HG03432 (cell line): Measurements from ENCODE around the gene FAH.
A peak's percentile ranks its signal among the peaks of the same experiment; 100 is the strongest.
"Not testable (repeated sequence)": the region's sequence is repeated elsewhere in the genome, so short reads cannot be mapped to it uniquely, and the experiment has no call there.

Experiments
- ATAC-seq: cut with Tn5 transposase; IDR thresholded peaks from one replicate; pipeline ENCODE4 v1.9.1; 2021; ENCODE audit warnings: mild to moderate bottlenecking, moderate library complexity; ENCODE audit not compliant: unreplicated experiment

FAH gene

DNA sequence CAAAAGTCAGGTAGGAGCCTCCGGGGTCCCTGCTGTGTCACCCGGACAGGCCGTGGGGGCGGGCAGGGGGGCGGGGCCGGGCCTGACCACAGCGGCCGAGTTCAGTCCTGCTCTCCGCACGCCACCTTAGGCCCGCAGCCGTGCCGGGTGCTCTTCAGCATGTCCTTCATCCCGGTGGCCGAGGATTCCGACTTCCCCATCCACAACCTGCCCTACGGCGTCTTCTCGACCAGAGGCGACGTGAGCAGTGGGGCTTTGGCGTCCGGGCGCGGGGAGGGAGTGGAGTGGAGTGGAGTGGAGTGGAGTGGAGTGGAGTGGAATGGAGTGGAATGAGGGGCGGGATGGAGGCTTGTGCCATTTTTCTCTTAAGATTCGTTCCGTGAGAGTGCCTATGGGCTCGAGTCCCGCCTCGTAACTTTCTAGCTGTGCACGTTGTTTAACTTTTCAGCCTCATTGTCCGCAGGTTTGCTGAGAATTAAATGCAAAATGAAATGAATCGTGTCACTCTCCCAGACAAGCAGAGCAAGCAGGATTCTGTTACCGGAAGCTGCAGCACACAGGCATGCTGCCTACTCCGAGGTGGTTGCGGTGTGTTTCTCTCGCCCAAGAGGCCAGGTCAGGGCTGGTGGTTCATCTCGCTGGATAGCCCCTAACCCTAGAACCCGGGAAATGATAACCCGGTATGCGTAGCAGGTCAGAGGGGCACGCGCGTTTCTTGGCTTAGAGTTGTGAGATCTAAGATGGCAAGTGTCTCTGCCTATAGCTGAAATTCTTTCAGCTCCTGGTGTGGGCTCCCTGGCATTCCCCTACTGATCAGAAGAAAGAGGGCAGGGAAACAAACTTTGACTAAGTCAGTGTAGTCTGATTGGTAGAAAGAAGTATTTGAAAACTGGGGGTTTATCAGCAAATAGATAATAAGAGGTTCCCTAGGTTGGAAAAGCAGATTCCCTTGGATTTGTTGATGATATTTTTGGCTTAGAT, at the start of gene FAH:
TSS of gene FAH (plus strand) at position 104 of the 981 bp plus-strand sequence. CDS start at position 160, 56 bp downstream.
- ATAC-seq: peak; percentile 66

DNA sequence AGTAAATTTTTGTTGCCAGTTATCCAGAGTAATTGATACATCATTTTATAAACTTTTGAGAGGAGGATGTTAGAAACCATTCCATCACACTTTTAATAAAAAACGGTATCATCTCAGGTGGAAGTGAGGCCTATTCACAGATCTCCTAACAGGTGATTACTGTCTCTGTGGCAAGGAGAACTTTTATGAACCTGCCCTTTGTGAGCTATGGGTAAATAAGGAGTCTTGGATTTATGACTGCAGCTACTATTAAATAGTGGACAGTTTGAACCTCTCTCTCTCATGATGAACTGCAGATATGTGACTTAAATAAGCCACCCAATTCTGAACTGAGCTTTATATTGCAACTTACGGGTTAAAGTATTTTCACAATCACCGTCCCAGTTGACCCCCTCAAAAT, 47.6 kb upstream of the FAH start:
- ATAC-seq: no peak

DNA sequence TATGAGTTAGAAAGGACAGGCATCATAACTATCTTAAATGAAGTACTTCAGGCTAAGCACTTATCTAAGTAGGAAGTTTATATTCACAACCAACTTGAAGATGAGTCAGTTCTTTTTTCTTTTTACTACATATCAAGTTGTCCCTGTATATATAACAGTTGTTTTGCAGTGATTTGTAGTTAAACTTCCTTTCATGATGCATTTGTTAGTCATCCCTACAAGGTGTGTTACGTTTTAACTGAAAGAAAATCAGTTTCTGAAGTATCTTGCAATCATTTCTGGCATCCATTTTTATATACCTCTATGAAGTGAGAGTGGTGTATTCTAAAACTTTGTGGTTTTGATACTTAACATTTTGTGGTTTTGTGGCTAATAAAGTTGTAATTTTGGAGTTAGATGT, 47.2 kb upstream of the FAH start:
- no peak for ATAC-seq

- no peak for ATAC-seq
Measured at GRCh38 chr15:80106051-80106450, 46.7 kb upstream of the FAH start.

GRCh38 chr15:80107204-80107603, 45.6 kb upstream of the FAH start:
- ATAC-seq: no peak

DNA sequence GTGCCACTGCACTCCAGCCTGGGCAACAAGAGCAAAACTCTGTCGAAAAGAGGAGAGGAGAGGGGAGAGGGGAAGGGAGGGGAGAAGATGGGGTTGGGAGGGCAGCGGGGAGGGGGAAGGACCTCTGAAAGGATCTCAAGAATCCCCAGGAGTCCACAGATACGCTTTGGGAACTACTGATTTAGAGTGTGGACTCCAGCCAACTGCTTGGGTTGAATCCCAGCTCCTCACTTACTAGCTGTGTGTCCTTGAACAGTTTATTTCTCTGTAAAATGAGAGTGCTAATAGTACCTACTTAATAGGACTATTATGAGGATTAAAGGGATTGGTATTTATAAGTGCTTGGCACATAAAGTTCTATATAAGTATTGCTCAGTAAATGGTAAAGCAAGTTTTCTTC, 45.0 kb upstream of the FAH start:
- no peak for ATAC-seq

GRCh38 chr15:80109388-80109787, 43.4 kb upstream of the FAH start:
- no peak for ATAC-seq

DNA sequence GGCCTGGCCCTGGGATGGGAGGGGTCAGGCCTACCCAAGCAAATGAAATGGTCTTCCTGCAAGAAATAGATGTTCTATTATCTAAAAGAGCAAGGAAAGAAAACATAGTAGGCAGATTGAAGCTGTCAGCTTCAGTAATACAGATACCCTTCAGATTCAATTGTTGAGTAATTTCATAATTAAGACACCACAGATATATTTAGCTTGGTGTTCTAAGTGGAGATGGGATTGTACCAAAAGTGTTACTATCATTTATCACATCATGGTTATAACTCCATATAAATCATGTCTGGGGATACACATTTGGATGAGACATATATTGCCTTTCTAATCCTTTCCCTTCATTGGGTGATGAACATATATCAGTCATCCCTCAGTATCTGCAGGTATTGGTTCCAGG, 41.9 kb upstream of the FAH start:
- no peak for ATAC-seq

- ATAC-seq: no peak
Measured at GRCh38 chr15:80114114-80114513, 38.7 kb upstream of the FAH start.

GRCh38 chr15:80115021-80115420, 37.8 kb upstream of the FAH start:
- ATAC-seq: no peak

- no peak for ATAC-seq
Measured at GRCh38 chr15:80118956-80119355, 33.8 kb upstream of the FAH start.

DNA sequence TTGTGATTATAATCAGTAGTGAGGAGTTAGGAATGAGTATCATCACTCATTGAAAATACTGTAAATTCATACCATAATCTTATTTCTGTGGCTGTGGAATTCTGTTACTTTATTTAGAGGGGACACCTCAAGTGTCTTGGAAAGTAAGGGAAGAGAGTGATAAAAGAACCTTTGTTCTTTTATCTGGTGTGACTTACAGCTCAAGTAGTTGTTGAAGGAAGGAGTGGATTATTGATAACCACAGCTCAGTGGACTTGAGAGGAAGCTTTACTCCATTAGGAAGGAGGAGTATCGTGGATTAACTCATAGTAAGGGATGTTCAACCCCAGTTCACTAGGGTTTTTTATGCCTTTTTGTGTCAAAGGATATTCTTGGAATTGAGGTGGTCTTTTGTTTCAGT, 32.2 kb upstream of the FAH start:
- ATAC-seq: no peak

DNA sequence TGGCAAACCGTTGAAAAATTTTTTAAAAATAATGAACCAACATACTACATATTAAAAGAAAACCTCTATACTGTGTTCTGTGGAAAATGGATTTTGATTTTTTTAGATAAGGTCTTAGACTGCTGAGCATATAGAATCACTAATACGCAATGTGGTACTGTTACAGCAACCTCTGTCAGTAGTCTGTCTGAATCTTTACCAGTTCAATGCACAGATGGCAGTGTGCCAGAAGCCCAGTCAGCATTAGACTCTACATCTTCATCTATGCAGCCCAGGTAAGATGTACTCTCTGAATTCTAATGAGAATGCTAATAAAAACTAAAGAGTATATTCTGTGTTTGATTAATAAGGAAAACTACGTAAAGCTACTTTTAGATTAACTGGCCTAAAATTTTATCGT, 31.3 kb upstream of the FAH start:
- no peak for ATAC-seq

DNA sequence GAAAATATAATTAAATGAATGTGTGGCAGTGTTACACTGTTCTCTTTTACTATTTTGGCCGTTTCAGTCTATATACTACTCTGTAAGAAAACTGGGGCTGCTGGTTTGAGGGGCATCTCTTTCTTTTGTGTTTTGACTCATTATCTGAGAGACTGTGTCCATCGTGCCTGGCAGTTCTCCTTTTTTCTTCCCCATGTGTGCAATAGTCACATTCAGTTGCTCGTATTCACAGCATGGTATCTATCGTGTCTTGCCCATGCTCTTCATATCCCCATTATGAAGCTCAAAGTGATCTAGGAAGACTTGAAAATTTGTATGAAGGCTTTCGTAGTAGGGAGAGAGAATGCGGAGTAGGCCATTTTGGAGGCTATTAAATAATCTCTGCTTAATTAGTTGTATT, 29.8 kb upstream of the FAH start:
- ATAC-seq: no peak

- not testable (repeated sequence) for ATAC-seq
Measured at GRCh38 chr15:80127253-80127652, 25.5 kb upstream of the FAH start.

DNA sequence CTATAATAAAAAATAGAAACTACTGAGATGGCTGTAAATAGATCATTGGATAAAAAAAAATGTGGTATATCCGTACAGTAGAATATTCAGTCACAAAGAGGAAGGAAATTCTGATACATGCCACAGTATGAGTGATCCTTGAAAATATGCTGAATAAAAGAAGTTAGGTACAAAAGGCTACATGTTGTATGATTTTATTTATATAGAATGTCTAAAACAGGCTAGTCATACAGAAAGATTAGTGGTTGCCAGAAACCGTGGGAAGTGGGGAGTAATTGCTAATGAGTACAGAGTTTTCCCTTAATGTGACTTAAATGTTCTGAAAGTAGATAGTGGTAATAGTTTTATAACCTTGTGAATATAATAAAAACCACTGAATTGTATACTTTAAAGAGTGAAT, 24.9 kb upstream of the FAH start:
- no peak for ATAC-seq

DNA sequence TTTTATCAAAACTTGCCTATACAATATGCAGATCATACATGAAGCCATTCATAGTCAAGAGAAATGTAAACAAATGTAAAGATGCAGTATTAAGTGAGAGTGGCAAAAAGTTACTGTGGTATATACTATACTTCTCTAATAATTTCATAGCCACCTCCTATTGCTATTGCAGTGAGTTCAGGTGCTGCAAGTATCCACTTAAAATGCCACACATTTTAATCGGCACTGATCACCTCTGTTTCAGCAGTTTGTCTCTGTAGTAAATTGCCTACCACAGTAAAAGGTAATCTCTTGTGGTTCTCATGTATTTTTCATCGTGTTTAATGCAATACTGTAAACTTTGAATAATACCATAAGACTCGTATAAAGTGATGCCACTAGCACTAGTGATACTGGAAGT, 20.4 kb upstream of the FAH start:
- ATAC-seq: no peak

- no peak for ATAC-seq
Measured at GRCh38 chr15:80136854-80137253, 15.9 kb upstream of the FAH start.

- no peak for ATAC-seq
Measured at GRCh38 chr15:80138961-80139360, 13.8 kb upstream of the FAH start.

DNA sequence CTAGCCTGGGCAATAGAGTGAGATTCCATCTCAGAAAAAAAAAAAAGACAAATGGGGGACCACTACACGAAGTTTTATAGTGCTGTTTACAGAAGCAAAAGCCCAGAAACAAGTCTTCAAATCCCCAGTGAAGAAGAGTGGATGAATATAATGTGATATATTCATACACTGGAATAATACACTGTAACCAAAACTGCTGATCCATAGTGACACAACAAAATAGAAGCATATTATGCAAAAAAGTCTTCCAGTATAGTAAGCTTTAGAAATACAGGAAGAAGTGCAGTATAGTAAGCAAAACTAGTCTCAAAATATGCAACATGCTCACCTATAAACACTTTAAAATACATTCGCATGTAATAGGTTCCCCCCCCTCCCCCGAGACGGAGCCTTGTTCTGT, 11.9 kb upstream of the FAH start:
- ATAC-seq: no peak

DNA sequence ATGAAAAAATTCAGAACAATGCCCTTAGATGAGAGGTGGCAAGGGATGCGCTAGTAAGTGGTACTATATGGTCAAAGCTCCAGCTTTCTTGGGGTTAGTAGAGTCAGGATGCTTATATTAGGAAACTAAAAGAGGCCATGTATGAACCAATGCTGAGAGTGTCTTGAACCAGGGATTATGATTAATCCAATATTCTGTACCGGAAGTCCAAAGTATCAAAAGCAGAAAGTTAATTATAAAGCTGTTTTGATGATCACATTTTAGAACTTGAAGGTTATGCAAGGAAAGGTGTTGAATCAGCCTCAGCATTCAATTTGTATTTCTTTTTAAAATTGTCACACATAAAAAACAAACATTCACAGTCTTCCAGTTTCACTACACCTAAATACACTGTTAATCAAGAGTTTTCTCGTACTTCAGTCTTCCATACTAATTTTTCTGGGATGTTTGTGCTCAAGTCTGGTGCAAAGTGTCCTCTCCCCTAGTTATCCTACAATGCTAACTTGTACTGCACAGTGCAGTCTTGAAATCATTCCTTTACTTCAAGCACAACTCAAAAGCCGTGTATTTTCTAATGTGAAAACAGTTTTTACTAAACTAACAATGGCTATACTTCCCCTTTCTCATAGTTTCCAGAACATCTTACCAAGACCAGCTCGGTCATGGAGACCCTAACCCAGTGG, 10.7 kb upstream of the FAH start:
- ATAC-seq: no peak

- ATAC-seq: no peak
Measured at GRCh38 chr15:80142646-80143045, 10.2 kb upstream of the FAH start.
